Bronchial epithelial cell (primary cell): ENCODE measurements around the gene ZNF441. TPM values are rescaled to one million over a fixed set of nuclear protein-coding genes. Genes with fewer than 3 reads are reported as not detected.

Experiments
- DNase-seq: peaks from one replicate; pipeline ENCODE4 v3.0.0-alpha.2; 2010; ENCODE audit warnings: low read depth
- FAIRE-seq: peaks from 2 replicates; lab custom pipeline; 2011; peaks lifted over from hg19 to GRCh38; lab: Jason Lieb, UNC
- H3K27me3 ChIP-seq: 2 replicates; pipeline ENCODE4 v1.5.1; 2011; ENCODE audit warnings: low read length; ENCODE audit not compliant: control insufficient read depth, insufficient read depth
- H3K36me3 ChIP-seq: 2 replicates; pipeline ENCODE4 v1.5.1; 2011; ENCODE audit warnings: low read length; ENCODE audit not compliant: control insufficient read depth, insufficient read depth
- H3K4me3 ChIP-seq: 2 replicates; pipeline ENCODE4 v1.5.1; 2011; ENCODE audit warnings: mild to moderate bottlenecking, low read depth, low read length, control low read depth
- total RNA-seq: library from RNA; depleted of rRNA; stranded (reverse); fragments of >200 nt; gene quantifications from 2 replicates; pipeline ENCODE4 v1.2.1, GENCODE V29; 2014
- TF ChIP-seq, protein P1 (sequence below): IDR thresholded peaks from 2 replicates; pipeline ENCODE4 v1.5.1; 2011; ENCODE audit warnings: mild to moderate bottlenecking, moderate library complexity, low read length, control low read depth, inconsistent platforms; ENCODE audit not compliant: insufficient read depth, severe bottlenecking

Gene ZNF441
- total RNA-seq, 1 donor from 2014 or later, result 7.6 TPM

DNA sequence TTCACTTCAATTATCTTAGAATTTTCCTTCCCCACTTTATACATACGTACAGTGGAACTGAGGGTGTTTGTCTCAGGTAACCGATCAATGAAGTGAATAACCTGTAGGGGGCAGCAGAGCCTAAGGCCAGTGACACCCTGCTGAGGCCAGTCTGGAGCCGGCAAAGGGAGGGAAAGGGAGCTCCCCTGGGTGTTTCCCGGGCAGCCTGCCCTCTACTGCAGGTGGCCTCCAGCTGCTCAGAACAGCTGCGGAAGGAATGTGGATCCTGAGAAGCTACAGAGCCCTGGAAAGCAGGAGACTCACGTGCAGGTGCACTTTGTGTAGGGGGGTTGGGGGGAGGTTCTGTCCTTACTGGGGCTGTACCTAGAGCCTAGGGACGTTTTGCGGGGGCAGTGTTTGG, 30.7 kb downstream of the ZNF441 start:
- Histone ChIP-seq H3K36me3 (no peaks in the 10 kb centered on the region), H3K27me3 (no peaks in the 10 kb centered on the region), H3K4me3 (no peak overlapping the region)
- peak; percentile 79 for DNase-seq
- TF ChIP-seq, protein P1, sequence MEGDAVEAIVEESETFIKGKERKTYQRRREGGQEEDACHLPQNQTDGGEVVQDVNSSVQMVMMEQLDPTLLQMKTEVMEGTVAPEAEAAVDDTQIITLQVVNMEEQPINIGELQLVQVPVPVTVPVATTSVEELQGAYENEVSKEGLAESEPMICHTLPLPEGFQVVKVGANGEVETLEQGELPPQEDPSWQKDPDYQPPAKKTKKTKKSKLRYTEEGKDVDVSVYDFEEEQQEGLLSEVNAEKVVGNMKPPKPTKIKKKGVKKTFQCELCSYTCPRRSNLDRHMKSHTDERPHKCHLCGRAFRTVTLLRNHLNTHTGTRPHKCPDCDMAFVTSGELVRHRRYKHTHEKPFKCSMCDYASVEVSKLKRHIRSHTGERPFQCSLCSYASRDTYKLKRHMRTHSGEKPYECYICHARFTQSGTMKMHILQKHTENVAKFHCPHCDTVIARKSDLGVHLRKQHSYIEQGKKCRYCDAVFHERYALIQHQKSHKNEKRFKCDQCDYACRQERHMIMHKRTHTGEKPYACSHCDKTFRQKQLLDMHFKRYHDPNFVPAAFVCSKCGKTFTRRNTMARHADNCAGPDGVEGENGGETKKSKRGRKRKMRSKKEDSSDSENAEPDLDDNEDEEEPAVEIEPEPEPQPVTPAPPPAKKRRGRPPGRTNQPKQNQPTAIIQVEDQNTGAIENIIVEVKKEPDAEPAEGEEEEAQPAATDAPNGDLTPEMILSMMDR, result peak; percentile 82
- FAIRE-seq, result peak; percentile 83

DNA sequence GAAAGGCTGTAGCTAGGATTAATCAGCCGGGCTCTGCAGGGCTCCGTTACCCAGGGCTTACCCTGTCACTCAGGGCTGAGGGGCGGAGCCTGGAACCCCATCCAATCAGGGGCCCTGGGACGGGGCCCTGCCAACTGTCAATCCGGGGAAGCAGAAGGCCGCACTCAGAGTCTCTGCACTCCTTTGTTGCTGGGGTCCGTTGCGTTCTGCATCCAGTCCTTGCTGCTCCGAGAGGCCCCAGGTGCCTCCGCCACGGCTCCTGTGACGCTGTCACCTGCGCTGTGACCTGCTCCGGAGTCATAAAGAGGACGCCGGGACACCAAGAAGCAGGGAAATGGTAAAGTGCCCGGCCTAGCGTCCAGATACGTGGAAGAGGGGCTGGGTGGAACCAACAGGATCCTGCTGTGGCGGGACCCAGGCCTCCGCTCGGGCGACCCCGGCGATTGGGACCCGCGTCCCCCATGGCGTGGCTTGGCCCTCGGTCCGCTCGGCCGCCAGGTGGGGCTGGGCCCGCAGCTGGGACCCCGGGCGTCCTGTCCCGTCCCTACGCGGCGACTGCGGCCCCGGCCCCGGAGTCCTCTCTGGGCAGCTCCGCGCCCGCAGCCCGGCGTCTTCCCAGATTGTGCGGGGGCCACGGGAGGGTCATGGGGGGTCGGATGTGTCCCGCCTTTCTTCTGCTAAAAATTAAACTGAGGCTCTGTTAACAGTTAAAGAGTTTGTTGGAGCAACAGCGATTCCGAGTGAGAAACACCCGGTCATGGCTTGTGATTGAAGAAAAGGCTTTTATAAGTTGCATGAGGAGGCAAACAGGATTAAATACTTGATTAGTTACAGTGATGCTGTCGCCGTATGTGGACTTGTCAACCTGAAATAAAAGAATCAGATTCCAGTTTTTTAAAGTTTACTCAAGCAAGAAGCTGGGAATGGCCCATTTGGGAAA, 31.9 kb downstream of the ZNF441 start, which contains the start of gene ZNF491:
Gene ZNF491 (plus strand): TSS at position 133 of the 940 bp plus-strand sequence. CDS start 7,431 bp downstream, outside the sequence.
- H3K36me3 ChIP-seq, result no peaks in the 10 kb centered on the region
- TF ChIP-seq, protein P1, result peak; percentile 36
- H3K27me3 ChIP-seq, result no peaks in the 10 kb centered on the region
- DNase-seq (peak; percentile 81), FAIRE-seq (no peak)
- H3K4me3 ChIP-seq, result peak within 1 kb of the TSS; percentile 74

DNA sequence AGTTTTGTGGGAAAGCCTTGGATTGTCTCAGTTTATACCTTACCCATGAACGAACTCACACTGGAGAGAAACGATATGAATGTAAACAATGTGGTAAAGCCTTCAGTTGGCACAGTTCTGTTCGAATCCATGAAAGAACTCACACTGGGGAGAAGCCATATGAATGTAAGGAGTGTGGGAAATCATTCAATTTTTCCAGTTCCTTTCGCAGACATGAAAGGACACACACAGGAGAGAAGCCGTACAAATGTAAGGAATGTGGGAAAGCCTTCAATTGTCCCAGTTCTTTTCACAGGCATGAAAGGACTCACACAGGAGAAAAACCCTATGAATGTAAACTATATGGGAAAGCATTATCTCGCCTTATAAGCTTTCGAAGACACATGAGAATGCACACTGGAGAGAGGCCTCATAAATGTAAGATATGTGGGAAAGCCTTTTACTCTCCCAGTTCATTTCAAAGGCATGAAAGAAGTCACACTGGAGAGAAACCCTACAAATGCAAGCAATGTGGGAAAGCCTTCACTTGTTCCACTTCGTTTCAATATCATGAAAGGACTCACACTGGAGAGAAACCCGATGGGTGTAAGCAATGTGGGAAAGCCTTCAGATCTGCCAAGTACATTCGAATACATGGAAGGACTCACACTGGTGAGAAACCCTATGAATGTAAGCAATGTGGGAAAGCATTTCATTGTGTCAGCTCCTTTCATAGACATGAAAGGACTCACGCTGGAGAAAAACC, 39.7 kb downstream of the ZNF441 start:
- no peak for FAIRE-seq
- Histone ChIP-seq H3K27me3 (no peaks in the 10 kb centered on the region), H3K36me3 (no peaks in the 10 kb centered on the region), H3K4me3 (no peak overlapping the region)
- DNase-seq, result no peak
- TF ChIP-seq, protein P1, result no peak

DNA sequence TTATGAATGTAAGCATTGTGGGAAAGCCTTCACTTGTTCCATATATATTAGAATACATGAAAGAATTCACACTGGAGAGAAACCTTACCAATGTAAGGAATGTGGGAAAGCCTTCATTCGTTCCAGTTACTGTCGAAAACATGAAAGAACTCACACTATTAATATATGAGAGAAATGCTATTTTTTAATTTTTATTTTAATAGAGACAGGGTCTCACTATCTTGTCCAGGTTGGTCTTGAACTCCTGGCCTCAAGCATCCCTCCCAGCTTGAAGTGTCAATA, 40.2 kb downstream of the ZNF441 start:
- Histone ChIP-seq H3K27me3 (no peaks in the 10 kb centered on the region), H3K36me3 (no peaks in the 10 kb centered on the region), H3K4me3 (no peak overlapping the region)
- DNase-seq (no peak), FAIRE-seq (no peak)
- TF ChIP-seq, protein P1, result no peak

DNA sequence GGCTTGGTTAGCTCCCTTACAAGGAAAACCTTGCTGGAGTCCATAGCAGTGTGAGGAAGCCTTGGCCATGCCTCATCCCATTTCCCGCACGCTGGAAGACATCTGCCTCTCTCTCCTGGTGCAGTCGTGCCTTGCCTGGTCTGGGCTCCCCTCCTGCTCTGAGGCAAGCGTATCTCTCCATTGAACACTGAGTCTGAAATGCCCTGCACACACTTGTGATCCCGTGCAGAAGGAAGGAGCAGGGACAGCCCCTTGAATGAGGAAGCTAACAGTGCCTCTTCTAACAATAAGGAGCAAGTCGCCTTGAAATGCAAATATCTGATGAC, 46.9 kb downstream of the ZNF441 start:
- peaks cover 1% of the 10 kb centered on the region for H3K36me3 ChIP-seq
- peak overlapping the region; percentile 96 for H3K4me3 ChIP-seq
- no peaks in the 10 kb centered on the region for H3K27me3 ChIP-seq
- TF ChIP-seq, protein P1, result no peak
- DNase-seq, result no peak
- no peak for FAIRE-seq
